Stimulated activated CD4-positive, alpha-beta T cell treated with anti-CD3 and anti-CD28 coated beads, Interleukin-12 subunit alpha, Interleukin-12 subunit beta, amount 100 ng/mL, for 24 hours (primary cell): Measurements from ENCODE around the gene PANK4.

Experiments
- DNase-seq, 2 experiments: peaks; one replicate each; pipeline ENCODE4 v3.0.0-alpha.2; 2020; ENCODE audit warnings: low read depth in 2 of 2

The PANK4 gene

GRCh38 chr1:2544875-2545640 is 18.7 kb upstream of the PANK4 start:
- no peak for DNase-seq

GRCh38 chr1:2544093-2544874 is 17.9 kb upstream of the PANK4 start:
- no peak for DNase-seq

- no peak for DNase-seq
Observed at GRCh38 chr1:2543543-2544092, 17.2 kb upstream of the PANK4 start.

- DNase-seq: no peak
Observed at GRCh38 chr1:2542246-2542915, 16.0 kb upstream of the PANK4 start.

- DNase-seq: no peak
Observed at GRCh38 chr1:2541619-2542245, 15.3 kb upstream of the PANK4 start.

GRCh38 chr1:2540816-2541492 is 14.6 kb upstream of the PANK4 start:
- no peak for DNase-seq

GRCh38 chr1:2539312-2539907 is 13.0 kb upstream of the PANK4 start:
- DNase-seq: no peak

GRCh38 chr1:2538872-2539271 is 12.5 kb upstream of the PANK4 start:
- no peak for DNase-seq

GRCh38 chr1:2538376-2538775 is 12.0 kb upstream of the PANK4 start:
- DNase-seq: no peak

GRCh38 chr1:2537784-2538115 is 11.4 kb upstream of the PANK4 start:
- no peak for DNase-seq

GRCh38 chr1:2535981-2536380 is 9.6 kb upstream of the PANK4 start:
- no peak for DNase-seq

- no peak for DNase-seq
Observed at GRCh38 chr1:2535455-2535854, 9.1 kb upstream of the PANK4 start.

- no peak for DNase-seq
Observed at GRCh38 chr1:2534687-2535441, 8.5 kb upstream of the PANK4 start.

- no peak for DNase-seq
Observed at GRCh38 chr1:2534315-2534686, 7.9 kb upstream of the PANK4 start.

- DNase-seq: no peak
Observed at GRCh38 chr1:2533365-2533764, 7.0 kb upstream of the PANK4 start.

- no peak for DNase-seq
Observed at GRCh38 chr1:2532485-2533160, 6.2 kb upstream of the PANK4 start.

- no peak for DNase-seq
Observed at GRCh38 chr1:2530513-2531361, 4.3 kb upstream of the PANK4 start.

- DNase-seq: no peak
Observed at GRCh38 chr1:2529784-2530512, 3.6 kb upstream of the PANK4 start, which contains the start of gene HES5. Gene HES5, minus strand, starts transcription at chr1:2530263. Its CDS starts 99 bp downstream, at chr1:2530164.
